HL-60 (cell line): Measurements from ENCODE around the gene APPBP2.

Source experiments
- GABPA ChIP-seq: IDR thresholded peaks from 2 replicates; pipeline ENCODE4 v1.6.1; 2012; ENCODE audit warnings: low read depth
- POLR2AphosphoS5 ChIP-seq: IDR thresholded peaks from 2 replicates; pipeline ENCODE4 v1.6.1; 2012; ENCODE audit warnings: low read depth
- SPI1 ChIP-seq: IDR thresholded peaks from 2 replicates; pipeline ENCODE4 v1.6.1; 2012; ENCODE audit warnings: low read depth, mild to moderate bottlenecking, borderline replicate concordance
- TF ChIP-seq, protein P1 (sequence below): IDR thresholded peaks from one replicate; pipeline ENCODE4 v1.5.1; 2011; ENCODE audit warnings: low read length, control low read depth, inconsistent platforms; ENCODE audit not compliant: insufficient read depth
- TF ChIP-seq, protein P2 (sequence below): IDR thresholded peaks from 2 replicates; pipeline ENCODE4 v1.6.1; 2012; ENCODE audit warnings: low read depth; ENCODE audit not compliant: insufficient replicate concordance

- TF ChIP-seq, protein P1, sequence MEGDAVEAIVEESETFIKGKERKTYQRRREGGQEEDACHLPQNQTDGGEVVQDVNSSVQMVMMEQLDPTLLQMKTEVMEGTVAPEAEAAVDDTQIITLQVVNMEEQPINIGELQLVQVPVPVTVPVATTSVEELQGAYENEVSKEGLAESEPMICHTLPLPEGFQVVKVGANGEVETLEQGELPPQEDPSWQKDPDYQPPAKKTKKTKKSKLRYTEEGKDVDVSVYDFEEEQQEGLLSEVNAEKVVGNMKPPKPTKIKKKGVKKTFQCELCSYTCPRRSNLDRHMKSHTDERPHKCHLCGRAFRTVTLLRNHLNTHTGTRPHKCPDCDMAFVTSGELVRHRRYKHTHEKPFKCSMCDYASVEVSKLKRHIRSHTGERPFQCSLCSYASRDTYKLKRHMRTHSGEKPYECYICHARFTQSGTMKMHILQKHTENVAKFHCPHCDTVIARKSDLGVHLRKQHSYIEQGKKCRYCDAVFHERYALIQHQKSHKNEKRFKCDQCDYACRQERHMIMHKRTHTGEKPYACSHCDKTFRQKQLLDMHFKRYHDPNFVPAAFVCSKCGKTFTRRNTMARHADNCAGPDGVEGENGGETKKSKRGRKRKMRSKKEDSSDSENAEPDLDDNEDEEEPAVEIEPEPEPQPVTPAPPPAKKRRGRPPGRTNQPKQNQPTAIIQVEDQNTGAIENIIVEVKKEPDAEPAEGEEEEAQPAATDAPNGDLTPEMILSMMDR: no peak
- TF ChIP-seq, protein P2, sequence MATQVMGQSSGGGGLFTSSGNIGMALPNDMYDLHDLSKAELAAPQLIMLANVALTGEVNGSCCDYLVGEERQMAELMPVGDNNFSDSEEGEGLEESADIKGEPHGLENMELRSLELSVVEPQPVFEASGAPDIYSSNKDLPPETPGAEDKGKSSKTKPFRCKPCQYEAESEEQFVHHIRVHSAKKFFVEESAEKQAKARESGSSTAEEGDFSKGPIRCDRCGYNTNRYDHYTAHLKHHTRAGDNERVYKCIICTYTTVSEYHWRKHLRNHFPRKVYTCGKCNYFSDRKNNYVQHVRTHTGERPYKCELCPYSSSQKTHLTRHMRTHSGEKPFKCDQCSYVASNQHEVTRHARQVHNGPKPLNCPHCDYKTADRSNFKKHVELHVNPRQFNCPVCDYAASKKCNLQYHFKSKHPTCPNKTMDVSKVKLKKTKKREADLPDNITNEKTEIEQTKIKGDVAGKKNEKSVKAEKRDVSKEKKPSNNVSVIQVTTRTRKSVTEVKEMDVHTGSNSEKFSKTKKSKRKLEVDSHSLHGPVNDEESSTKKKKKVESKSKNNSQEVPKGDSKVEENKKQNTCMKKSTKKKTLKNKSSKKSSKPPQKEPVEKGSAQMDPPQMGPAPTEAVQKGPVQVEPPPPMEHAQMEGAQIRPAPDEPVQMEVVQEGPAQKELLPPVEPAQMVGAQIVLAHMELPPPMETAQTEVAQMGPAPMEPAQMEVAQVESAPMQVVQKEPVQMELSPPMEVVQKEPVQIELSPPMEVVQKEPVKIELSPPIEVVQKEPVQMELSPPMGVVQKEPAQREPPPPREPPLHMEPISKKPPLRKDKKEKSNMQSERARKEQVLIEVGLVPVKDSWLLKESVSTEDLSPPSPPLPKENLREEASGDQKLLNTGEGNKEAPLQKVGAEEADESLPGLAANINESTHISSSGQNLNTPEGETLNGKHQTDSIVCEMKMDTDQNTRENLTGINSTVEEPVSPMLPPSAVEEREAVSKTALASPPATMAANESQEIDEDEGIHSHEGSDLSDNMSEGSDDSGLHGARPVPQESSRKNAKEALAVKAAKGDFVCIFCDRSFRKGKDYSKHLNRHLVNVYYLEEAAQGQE: no peak
- no peak for TF ChIP-seq POLR2AphosphoS5
- no peak for TF ChIP-seq SPI1
- no peak for TF ChIP-seq GABPA
Measured at GRCh38 chr17:60534613-60535157, 8.6 kb upstream of the APPBP2 start.
